Gastrocnemius medialis (tissue), 4 donors: ENCODE measurements around the gene NLRX1.

Source experiments
- CTCF ChIP-seq, 5 experiments: fragments of 450-650 bp in 3 of 5; fragments of 200-600 bp in 2 of 5; sonication (generic) in 2 of 5; IDR thresholded peaks in 4 of 5; conservative IDR thresholded peaks in 1 of 5; 1 replicate in 4 of 5; 2 replicates in 1 of 5; pipeline ENCODE4 v1.5.1; 2016 to 2019; ENCODE audit warnings: antibody characterized with exemption in 5 of 5, mild to moderate bottlenecking in 3 of 5, moderate library complexity in 3 of 5
- POLR2A ChIP-seq, 2 donors: fragments of 450-650 bp; IDR thresholded peaks; one replicate each; pipeline ENCODE4 v1.6.1; 2017; ENCODE audit warnings: antibody characterized with exemption in 2 of 2, mild to moderate bottlenecking in 2 of 2, moderate library complexity in 2 of 2

- no peak for TF ChIP-seq POLR2A (IDR thresholded peaks at IDR 0.05)
- TF ChIP-seq CTCF (IDR thresholded peaks at IDR 0.05 in 4 of 5, conservative IDR thresholded peaks at IDR 0.05 in 1 of 5): no peak
These were observed 26.4 kb downstream of the NLRX1 start for GRCh38 chr11:119194811-119195440.
